Psoas muscle (tissue), 8 donors: Measurements from ENCODE around the gene MRPS18A. TPM values are rescaled to one million over a fixed set of nuclear protein-coding genes. Genes with fewer than 3 reads are reported as not detected.
A peak's percentile ranks its signal among the peaks of the same experiment; 100 is the strongest.
"Not testable (repeated sequence)": the region's sequence is repeated elsewhere in the genome, so short reads cannot be mapped to it uniquely, and the experiment has no call there.

ENCODE experiments used
- ATAC-seq, 4 donors: fragments of 200-7000 bp; cut with Tn5 transposase; one replicate each; pipeline ENCODE4 v1.9.1; 2020; ENCODE audit warnings: moderate library complexity in 3 of 4, mild to moderate bottlenecking in 2 of 4
- DNase-seq, 2 donors: peaks; one replicate each; pipeline ENCODE4 v3.0.0-alpha.2; 2020
- H3K27ac ChIP-seq: fragments of 200-600 bp; one replicate; pipeline ENCODE4 v1.8.0; 2022
- H3K27me3 ChIP-seq, 3 donors: fragments of 200-600 bp in 1 of 3; one replicate each; pipeline versions ENCODE4 v1.6.1 to v1.8.0; 2013 to 2022; ENCODE audit warnings: low read length in 2 of 3, mild to moderate bottlenecking in 2 of 3, moderate library complexity in 1 of 3; ENCODE audit not compliant: insufficient read depth in 3 of 3
- H3K36me3 ChIP-seq, 2 donors: fragments of 200-600 bp in 1 of 2; one replicate each; pipeline versions ENCODE4 v1.6.1 to v1.8.0; 2013 to 2022; ENCODE audit warnings: low read depth in 1 of 2, mild to moderate bottlenecking in 1 of 2, moderate library complexity in 1 of 2; ENCODE audit not compliant: insufficient read depth in 1 of 2
- H3K4me1 ChIP-seq: fragments of 200-600 bp; one replicate; pipeline ENCODE4 v1.8.0; 2022
- H3K4me3 ChIP-seq: fragments of 200-600 bp; one replicate; pipeline ENCODE4 v1.8.0; 2022; ENCODE audit warnings: mild to moderate bottlenecking
- H3K9me3 ChIP-seq: fragments of 200-600 bp; one replicate; pipeline ENCODE4 v1.8.0; 2022
- CTCF ChIP-seq: fragments of 200-600 bp; IDR thresholded peaks from one replicate; pipeline ENCODE4 v1.8.0; 2022; ENCODE audit warnings: antibody characterized with exemption
- WGBS, 3 donors: extraction: QIAGEN DNeasy Blood & Tissue Kit; methylation state at CpG; one replicate each; pipeline versions ENCODE4 v1.1.6 to v1.1.7; 2013; 5-methylcytosine and 5-hydroxymethylcytosine counted together
- intact Hi-C, 2 donors: fragments of 100-400 bp; cut with DNase I; formaldehyde crosslinking; loops; one replicate each; pipeline versions ENCODE4 v1.11.0 to v1.14.2; 2022
- polyA plus RNA-seq, 3 donors: library from polyadenylated mRNA; stranded (reverse); fragments of 200-250 nt; gene quantifications; one replicate each; pipeline ENCODE4 v1.2.3, GENCODE V29; 2013
- total RNA-seq, 4 donors: library from RNA; stranded (reverse); fragmentation: NEBNext Ultra II Directional in 2 of 4; extraction: Animal tissue kit (Norgen Biotek cat#: 25700) in 2 of 4; gene quantifications; one replicate each; pipeline versions ENCODE4 v1.2.1 to v1.2.4, GENCODE V29; 2021 to 2023
- donor health status: healthy with polysubstance abuse.
- donor health status: DM: no; HTN: no; CAD: no; lungs with moderate emphysema.
- donor health status: Bipolar disorder and iron deficiency.
- donor health status: healthy.
- donor health status: DM: yes; HTN: yes; CAD: no.
- donor health status: DM: no; HTN: no; CAD: no.
- donor health status: DM: no; HTN: no; CAD: no.
- donor health status: DM: yes; HTN: yes; CAD: no.

The MRPS18A gene
- total and polyA plus RNA-seq, 7 donors, result 64.1 to 152 (median 131) TPM

DNA sequence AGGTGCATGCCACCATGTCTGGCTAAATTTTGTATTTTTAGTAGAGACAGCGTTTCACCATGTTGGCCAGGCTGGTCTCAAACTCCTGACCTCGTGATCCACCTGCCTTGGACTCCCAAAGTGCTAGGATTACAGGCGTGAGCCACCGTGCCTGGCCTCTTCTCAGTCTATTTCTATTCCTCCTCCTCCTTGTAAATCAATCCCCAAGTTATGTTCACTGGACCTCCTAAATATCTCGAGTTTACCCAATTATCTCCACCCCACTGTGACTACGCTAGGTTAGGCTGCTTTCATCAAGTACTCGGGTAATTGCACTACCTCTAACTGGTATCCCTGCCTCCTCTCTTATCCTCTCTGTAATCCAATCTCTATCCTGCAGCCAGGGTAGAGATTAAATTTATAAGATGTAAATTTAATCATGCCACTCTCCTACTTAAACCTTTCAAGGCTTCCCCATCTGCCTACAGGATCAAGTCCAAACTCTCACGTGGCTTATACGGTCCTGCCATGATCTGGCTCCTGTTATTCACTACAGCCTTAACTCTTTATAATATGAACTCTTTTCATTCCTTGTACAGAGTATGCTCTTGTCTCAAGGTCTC is 52.8 kb downstream of the MRPS18A start:
- no peak for ATAC-seq
- no peaks in the 10 kb centered on the region for H3K27me3 ChIP-seq
- DNase-seq, result no peak
- peaks cover 48% of the 10 kb centered on the region for H3K4me1 ChIP-seq
- WGBS, 3 donors, result 41 to 69% (median 53%) methylated on average over 9 of the region's 9 CpGs
- H3K9me3 ChIP-seq, result no peaks in the 10 kb centered on the region
- peak overlapping the region; percentile 92 for H3K4me3 ChIP-seq
- H3K36me3 ChIP-seq, result peaks cover 0 to 30% of the 10 kb centered on the region in 2 donors
- intact Hi-C loops, result loop anchor here in 1 of 2 donors (10.0 kb wide), 1 partner anchor 440 kb away; no protein-coding TSS in a partner anchor
- peak overlapping the region; percentile 92 for H3K27ac ChIP-seq
- TF ChIP-seq CTCF, result no peak

DNA sequence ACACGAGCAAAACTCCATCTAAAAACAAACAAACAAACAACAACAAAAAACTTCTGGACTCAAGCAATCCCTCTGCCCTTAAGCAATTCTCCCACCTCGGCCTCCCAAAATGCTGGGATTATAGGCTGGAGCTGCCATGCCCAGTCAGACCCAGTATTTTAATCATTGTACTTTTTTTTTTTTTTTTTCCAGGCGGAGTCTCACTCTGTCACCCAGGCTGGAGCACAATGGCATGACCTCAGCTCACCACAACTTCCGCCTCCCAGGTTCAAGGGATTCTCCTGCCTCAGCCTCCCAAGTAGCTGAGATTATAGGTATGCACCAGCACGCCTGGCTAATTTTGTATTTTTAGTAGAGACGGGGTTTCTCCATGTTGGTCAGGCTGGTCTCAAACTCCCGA is 54.6 kb downstream of the MRPS18A start:
- WGBS, 3 donors, result 91 to 97% (median 92%) methylated on average over 7 of the region's 7 CpGs
- DNase-seq, H3K27ac ChIP-seq, H3K9me3 ChIP-seq, ATAC-seq, H3K27me3 ChIP-seq, H3K4me3 ChIP-seq: not testable (repeated sequence)
- intact Hi-C loops, result loop anchor here in 1 of 2 donors (10.0 kb wide), 1 partner anchor 442 kb away; no protein-coding TSS in a partner anchor
- H3K4me1 ChIP-seq, result peaks cover 34% of the 10 kb centered on the region
- peaks cover 0 to 12% of the 10 kb centered on the region in 2 donors for H3K36me3 ChIP-seq

DNA sequence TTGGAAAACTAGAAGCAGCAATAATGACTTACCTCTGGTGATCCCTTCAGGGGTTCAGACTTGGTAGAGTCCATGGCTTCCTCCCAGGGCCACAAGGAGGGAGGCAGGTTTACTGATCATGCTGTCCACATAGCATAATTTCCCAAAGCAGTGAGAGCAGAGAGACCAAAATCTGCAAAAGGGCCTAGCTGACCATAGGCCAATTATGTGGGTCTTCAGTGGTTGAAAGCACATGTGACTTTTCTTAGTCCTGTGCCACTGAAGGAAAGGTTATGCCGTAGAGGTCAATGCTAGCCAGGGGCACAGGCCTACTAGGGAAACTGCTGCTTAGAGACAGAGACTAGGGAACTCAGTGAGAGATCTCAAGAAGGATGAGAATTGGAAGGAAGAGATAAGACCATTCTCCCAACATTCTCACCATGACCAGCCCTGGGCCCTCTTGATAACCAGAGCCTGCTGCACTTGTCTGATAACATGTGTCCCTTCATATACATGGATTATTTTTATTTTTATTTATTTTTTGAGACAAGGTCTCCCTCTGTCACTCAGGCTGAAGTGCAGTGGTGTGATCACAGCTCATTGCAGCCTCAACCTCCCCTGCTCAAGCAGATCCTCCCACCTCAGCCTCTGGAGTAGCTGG is 56.5 kb downstream of the MRPS18A start:
- peaks cover 0 to 8% of the 10 kb centered on the region in 2 donors for H3K36me3 ChIP-seq
- ATAC-seq (no peak), DNase-seq (no peak)
- H3K9me3 ChIP-seq, result no peaks in the 10 kb centered on the region
- H3K27me3 ChIP-seq, result no peaks in the 10 kb centered on the region
- intact Hi-C loops, result loop anchor here in 1 of 2 donors (10.0 kb wide), 1 partner anchor 444 kb away; no protein-coding TSS in a partner anchor
- TF ChIP-seq CTCF, result no peak
- peaks cover 33% of the 10 kb centered on the region for H3K4me1 ChIP-seq
- WGBS, 3 donors, result 36 to 75% (median 73%) methylated on average over 1 of the region's 1 CpG
- no peak overlapping the region for H3K4me3 ChIP-seq
- H3K27ac ChIP-seq, result peak overlapping the region; percentile 95

DNA sequence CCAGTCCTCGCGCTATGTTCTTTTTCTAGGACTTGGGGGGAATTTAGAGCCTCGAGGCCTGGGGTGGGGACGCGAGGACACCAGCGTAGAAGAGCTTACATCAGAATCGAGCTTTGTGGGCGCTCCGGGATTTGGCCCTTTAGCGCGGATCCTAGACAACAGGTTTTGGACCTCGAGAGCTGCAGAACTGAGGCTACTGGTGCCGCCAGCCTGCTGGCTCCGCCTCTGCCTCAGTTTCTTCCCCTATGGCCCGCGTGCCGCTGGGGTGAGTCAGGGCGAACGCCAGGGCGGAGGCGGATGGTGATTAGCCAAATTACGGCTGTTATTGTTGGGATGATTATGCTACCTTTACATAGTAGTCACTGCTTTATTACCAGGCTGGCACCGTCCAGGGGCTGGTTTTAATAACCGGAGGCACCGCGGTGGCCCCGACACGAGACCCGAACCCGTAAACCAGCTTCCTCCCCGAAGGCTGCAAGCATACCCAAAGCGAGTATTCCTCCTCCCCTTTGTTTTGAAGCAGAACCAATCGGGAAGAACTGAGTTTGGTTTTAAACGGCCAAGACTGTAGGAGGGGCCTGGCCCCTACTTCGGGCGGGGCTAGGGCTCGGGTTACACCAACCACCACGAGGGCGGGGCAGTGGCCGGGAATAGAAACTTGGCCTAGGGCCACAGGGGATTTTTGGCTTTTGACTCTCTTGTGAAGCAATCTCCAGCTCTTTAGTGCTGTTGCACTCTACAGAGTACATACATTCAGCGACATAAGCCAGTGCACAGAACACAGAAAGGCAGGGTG is 57.9 kb downstream of the MRPS18A start:
- H3K9me3 ChIP-seq, result no peaks in the 10 kb centered on the region
- peaks cover 26% of the 10 kb centered on the region for H3K4me1 ChIP-seq
- H3K4me3 ChIP-seq, result peak overlapping the region; percentile 89
- intact Hi-C loops, result loop anchor here in 1 of 2 donors (5.0 to 10.0 kb wide), 2 partner anchors 52 to 445 kb away; partner anchors contain the start of genes POLH and XPO5
- peak overlapping the region; percentile 95 for H3K27ac ChIP-seq
- peaks cover 3 to 22% of the 10 kb centered on the region in 2 donors for H3K36me3 ChIP-seq
- ATAC-seq, result peak; percentile 85 to 90 (median 86)
- 0 to 1% (median 0%) methylated on average over 39 to 41 of the region's 41 CpGs for WGBS, 3 donors
- TF ChIP-seq CTCF, result no peak
- H3K27me3 ChIP-seq, result no peaks in the 10 kb centered on the region
- peak; percentile 95 to 97 for DNase-seq
